HK-2 (cell line): ENCODE results near the gene HBG2.

Source experiments
- DNase-seq: peaks from one replicate; pipeline ENCODE4 v3.0.0-alpha.2; 2018; ENCODE audit not compliant: unreplicated experiment

HBG2 gene

DNA sequence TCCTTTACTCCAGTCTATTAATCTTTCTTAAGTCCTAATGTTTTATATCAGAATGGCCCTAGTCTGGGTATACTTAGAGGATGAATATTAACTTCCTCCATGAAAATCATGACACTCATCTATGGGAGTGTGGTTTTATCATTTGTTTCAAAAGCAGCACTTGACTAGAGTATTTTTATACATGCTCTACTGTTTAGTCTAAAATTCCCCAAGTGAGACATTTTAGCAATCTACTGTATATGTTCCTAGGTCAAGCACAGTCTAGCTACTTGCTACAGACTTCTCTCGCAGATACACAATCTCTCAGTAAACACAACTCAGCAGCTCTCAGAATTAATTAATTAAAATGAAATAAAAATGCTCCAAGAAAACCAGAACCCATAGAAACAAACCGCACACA lies 24.8 kb downstream of the HBG2 start:
- DNase-seq = no peak

DNA sequence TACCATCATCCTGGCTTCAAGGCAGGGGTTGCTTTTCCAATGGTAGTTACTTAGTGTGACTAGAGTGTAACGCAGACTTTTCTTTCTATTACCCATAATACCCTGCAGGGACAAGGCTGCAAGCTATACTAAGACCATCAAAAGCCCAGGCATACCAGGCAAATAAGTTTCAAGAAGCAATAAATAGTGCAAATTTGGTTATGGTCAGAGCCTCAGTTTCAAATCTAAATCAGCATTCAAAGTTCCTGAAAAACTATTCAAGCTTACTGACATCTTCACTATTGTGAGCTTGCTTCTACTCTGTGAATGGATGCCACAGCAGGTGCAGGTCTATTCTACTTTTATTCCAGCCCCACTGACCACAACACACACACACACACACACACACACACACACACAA lies 25.2 kb downstream of the HBG2 start:
- no peak for DNase-seq

- no peak for DNase-seq
Measured at GRCh38 chr11:5228124-5228523, 26.5 kb downstream of the HBG2 start.

DNA sequence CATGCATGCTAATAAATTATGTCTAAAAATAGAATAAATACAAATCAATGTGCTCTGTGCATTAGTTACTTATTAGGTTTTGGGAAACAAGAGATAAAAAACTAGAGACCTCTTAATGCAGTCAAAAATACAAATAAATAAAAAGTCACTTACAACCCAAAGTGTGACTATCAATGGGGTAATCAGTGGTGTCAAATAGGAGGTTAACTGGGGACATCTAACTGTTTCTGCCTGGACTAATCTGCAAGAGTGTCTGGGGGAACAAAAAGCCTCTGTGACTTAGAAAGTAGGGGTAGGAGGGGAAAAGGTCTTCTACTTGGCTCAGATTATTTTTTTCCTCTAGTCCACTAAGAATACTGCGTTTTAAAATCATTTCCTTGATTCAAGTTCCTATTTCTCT lies 26.9 kb downstream of the HBG2 start:
- DNase-seq = no peak

- no peak for DNase-seq
Measured at GRCh38 chr11:5226732-5227310, 27.8 kb downstream of the HBG2 start, which contains the start of gene HBB. TSS of gene HBB (minus strand) at chr11:5227071. CDS start at chr11:5227021, 50 bp downstream.

DNA sequence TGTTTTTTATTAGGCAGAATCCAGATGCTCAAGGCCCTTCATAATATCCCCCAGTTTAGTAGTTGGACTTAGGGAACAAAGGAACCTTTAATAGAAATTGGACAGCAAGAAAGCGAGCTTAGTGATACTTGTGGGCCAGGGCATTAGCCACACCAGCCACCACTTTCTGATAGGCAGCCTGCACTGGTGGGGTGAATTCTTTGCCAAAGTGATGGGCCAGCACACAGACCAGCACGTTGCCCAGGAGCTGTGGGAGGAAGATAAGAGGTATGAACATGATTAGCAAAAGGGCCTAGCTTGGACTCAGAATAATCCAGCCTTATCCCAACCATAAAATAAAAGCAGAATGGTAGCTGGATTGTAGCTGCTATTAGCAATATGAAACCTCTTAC lies 29.1 kb downstream of the HBG2 start:
- DNase-seq = no peak

DNA sequence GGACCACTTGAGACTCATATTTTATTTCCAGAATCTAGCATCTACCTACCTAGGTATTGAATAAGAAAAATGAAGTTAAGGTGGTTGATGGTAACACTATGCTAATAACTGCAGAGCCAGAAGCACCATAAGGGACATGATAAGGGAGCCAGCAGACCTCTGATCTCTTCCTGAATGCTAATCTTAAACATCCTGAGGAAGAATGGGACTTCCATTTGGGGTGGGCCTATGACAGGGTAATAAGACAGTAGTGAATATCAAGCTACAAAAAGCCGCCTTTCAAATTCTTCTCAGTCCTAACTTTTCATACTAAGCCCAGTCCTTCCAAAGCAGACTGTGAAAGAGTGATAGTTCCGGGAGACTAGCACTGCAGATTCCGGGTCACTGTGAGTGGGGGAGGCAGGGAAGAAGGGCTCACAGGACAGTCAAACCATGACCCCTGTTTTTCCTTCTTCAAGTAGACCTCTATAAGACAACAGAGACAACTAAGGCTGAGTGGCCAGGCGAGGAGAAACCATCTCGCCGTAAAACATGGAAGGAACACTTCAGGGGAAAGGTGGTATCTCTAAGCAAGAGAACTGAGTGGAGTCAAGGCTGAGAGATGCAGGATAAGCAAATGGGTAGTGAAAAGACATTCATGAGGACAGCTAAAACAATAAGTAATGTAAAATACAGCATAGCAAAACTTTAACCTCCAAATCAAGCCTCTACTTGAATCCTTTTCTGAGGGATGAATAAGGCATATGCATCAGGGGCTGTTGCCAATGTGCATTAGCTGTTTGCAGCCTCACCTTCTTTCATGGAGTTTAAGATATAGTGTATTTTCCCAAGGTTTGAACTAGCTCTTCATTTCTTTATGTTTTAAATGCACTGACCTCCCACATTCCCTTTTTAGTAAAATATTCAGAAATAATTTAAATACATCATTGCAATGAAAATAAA lies 29.8 kb downstream of the HBG2 start:
- DNase-seq = no peak

GRCh38 chr11:5223686-5224085 lies 30.9 kb downstream of the HBG2 start:
- no peak for DNase-seq

DNA sequence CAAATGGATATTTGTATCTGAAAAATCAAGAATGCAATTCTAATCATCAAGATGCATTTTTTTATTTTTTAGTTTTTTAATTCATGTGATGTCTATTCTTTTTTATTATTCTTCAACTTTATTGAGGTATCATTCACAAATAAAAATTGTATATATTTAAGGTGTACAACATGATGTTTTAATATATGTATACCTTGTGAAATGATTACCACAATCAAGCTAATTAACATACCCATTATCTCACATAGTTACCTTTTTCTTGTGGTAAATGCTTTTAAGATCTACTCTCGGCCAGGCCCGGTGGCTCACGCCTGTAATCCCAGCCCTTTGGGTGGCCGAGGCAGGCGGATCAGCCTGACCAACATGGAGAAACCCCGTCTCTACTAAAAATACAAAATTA lies 31.4 kb downstream of the HBG2 start:
- no peak for DNase-seq

- DNase-seq = no peak
Measured at GRCh38 chr11:5210376-5210885, 44.1 kb downstream of the HBG2 start.

GRCh38 chr11:5204787-5205186 lies 49.8 kb downstream of the HBG2 start:
- no peak for DNase-seq

- no peak for DNase-seq
Measured at GRCh38 chr11:5203366-5203765, 51.2 kb downstream of the HBG2 start.
